ENCODE measurements around the gene HIC2. TPM values are rescaled to one million over a fixed set of nuclear protein-coding genes. Genes with fewer than 3 reads are reported as not detected.
"Not testable (repeated sequence)": the region's sequence is repeated elsewhere in the genome, so short reads cannot be mapped to it uniquely, and the experiment has no call there.

The HIC2 gene
- total RNA-seq, 1 donor = 3.3 TPM

- H3K4me3 ChIP-seq (ENCODE audit: low read depth, low read length); DNase-seq (ENCODE audit: low read depth): not testable (repeated sequence)
Observed at GRCh38 chr22:21424084-21424709, 7.0 kb downstream of the HIC2 start.

GRCh38 chr22:21434378-21435233 lies 17.4 kb downstream of the HIC2 start:
- not testable (repeated sequence) for H3K4me3 ChIP-seq (ENCODE audit: low read depth, low read length); DNase-seq (ENCODE audit: low read depth)

GRCh38 chr22:21435998-21436810 lies 19.0 kb downstream of the HIC2 start:
- not testable (repeated sequence) for H3K4me3 ChIP-seq (ENCODE audit: low read depth, low read length); DNase-seq (ENCODE audit: low read depth)

GRCh38 chr22:21438013-21438412 lies 20.8 kb downstream of the HIC2 start:
- not testable (repeated sequence) for H3K4me3 ChIP-seq (ENCODE audit: low read depth, low read length); DNase-seq (ENCODE audit: low read depth)

GRCh38 chr22:21440018-21440636 lies 23.0 kb downstream of the HIC2 start:
- H3K4me3 ChIP-seq (ENCODE audit: low read depth, low read length); DNase-seq (ENCODE audit: low read depth): not testable (repeated sequence)

- not testable (repeated sequence) for H3K4me3 ChIP-seq (ENCODE audit: low read depth, low read length); DNase-seq (ENCODE audit: low read depth)
Observed at GRCh38 chr22:21440676-21441075, 23.5 kb downstream of the HIC2 start.

GRCh38 chr22:21441170-21441569 lies 24.0 kb downstream of the HIC2 start:
- not testable (repeated sequence) for DNase-seq (ENCODE audit: low read depth); H3K4me3 ChIP-seq (ENCODE audit: low read depth, low read length)

- H3K4me3 ChIP-seq (ENCODE audit: low read depth, low read length); DNase-seq (ENCODE audit: low read depth): not testable (repeated sequence)
Observed at GRCh38 chr22:21442123-21442522, 25.0 kb downstream of the HIC2 start.

- H3K4me3 ChIP-seq (ENCODE audit: low read depth, low read length); DNase-seq (ENCODE audit: low read depth): not testable (repeated sequence)
Observed at GRCh38 chr22:21442646-21443045, 25.5 kb downstream of the HIC2 start.

- TF ChIP-seq CTCF (IDR thresholded peaks at IDR 0.05; ENCODE audit: insufficient read depth, low read length) = no peak
- DNase-seq (ENCODE audit: low read depth) = no peak
Observed at GRCh38 chr22:21443057-21443734, 26.0 kb downstream of the HIC2 start.

GRCh38 chr22:21443735-21444421 lies 26.7 kb downstream of the HIC2 start:
- no peak for TF ChIP-seq CTCF (IDR thresholded peaks at IDR 0.05; ENCODE audit: insufficient read depth, low read length)
- DNase-seq (ENCODE audit: low read depth) = no peak

More at GRCh38 chr22:21443057-21443734, 26.0 kb downstream of the HIC2 start:
- H3K4me3 ChIP-seq (ENCODE audit: low read depth, low read length) = no peak overlapping the region

More at GRCh38 chr22:21443735-21444421, 26.7 kb downstream of the HIC2 start:
- H3K4me3 ChIP-seq (ENCODE audit: low read depth, low read length) = no peak overlapping the region

Data from fibroblast of the aortic adventitia (primary cell).